ENCODE results near the gene RAPGEF3. TPM values are rescaled to one million over a fixed set of nuclear protein-coding genes. Genes with fewer than 3 reads are reported as not detected.

RAPGEF3 gene
- total and polyA plus RNA-seq, 2 of the 8 experiments (the other 6 are each of a cell fraction or from before 2014, with no cell fraction given), result 5.0 to 9.4 TPM

DNA sequence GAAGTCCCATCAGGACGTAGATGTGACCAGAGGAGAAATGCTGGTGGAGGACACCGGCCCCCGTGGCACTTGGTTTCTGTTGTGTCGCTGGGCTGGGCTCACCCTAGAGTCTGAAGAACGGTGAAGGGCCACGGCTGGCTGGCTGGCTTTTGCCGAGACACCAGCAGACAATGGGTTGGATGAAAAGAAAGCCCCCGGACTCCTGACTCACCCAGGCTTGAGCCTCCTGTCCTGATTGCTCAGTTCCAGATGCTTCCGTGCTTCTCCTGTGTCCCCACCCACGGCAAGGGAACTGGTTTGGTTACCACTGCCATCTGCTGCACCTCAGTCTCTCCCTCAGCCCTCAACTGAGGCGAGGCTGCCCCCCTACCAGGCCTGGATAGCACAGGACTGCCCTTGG, 23.0 kb downstream of the RAPGEF3 start:
- POLR2A ChIA-PET (ENCODE audit: partially characterized antibody), result interaction anchor here (0.9 to 3.2 kb wide), 8 partner anchors 11 to 107 kb away, joined by 3 to 10 read pairs (median 4); partner anchors contain the start of genes ENDOU and RAPGEF3
- Histone ChIP-seq H2BK15ac (ENCODE audit: low read length) (peak overlapping the region; percentile 8; the same call in 1 of the 2 replicates), H4K5ac (ENCODE audit: insufficient read length, low read depth, low read length) (no peak overlapping the region), H3K23ac (ENCODE audit: insufficient read length) (no peak overlapping the region), H3K23me2 (ENCODE audit: low read depth, low read length) (no peaks in the 10 kb centered on the region), H2AK5ac (ENCODE audit: low read depth, low read length) (peak overlapping the region; percentile 26; the same call in 1 of the 2 replicates), H3K27me3 (replicated peaks in 1 of 4; ENCODE audit: control insufficient read depth in 3 of 4, extremely low read depth in 1 of 4, insufficient read depth in 3 of 4, low read length in 3 of 4) (peaks cover 0 to 2% (median 0%) of the 10 kb centered on the region in 4 experiments; a peak in 1 of 7 replicates), H2BK120ac (replicated peaks; ENCODE audit: low read depth, low read length) (no peak overlapping the region), H3K18ac (ENCODE audit: extremely low read depth, low read length) (no peak overlapping the region; the same call in 1 of the 2 replicates), H3K9ac (replicated peaks in 1 of 4; ENCODE audit: extremely low read depth in 1 of 4, low read depth in 3 of 4, low read length in 3 of 4) (peak overlapping the region in 1 of 4 experiments; percentile 5; a peak in 1 of 7 replicates), H2BK20ac (ENCODE audit: low read length) (0 out of 2 replicates have a peak overlapping the region, but pooled peaks have one; percentile 8), H2AFZ (ENCODE audit: low read length) (no peak overlapping the region), H2BK12ac (ENCODE audit: low read depth, low read length) (0 out of 2 replicates have a peak overlapping the region, but pooled peaks have one; percentile 92), H3K79me2 (ENCODE audit: control insufficient read depth in 1 of 2, insufficient read depth in 2 of 2, low read length in 2 of 2) (no peaks in the 10 kb centered on the region), H3K56ac (replicated peaks; ENCODE audit: insufficient read length, low read depth, low read length) (no peak overlapping the region), H3K4me2 (ENCODE audit: insufficient read depth in 1 of 2, low read depth in 2 of 2, low read length in 2 of 2) (no peak overlapping the region; a peak in 1 of 4 replicates), H3K4ac (replicated peaks; ENCODE audit: insufficient read length, low read depth, low read length) (peak overlapping the region; percentile 44), H3K36me3 (ENCODE audit: control insufficient read depth in 2 of 4, insufficient read depth in 4 of 4, low read length in 3 of 4) (no peaks in the 10 kb centered on the region), H3K79me1 (ENCODE audit: low read depth, low read length) (no peaks in the 10 kb centered on the region), H3K4me3 (ENCODE audit: extremely low read depth in 1 of 4, insufficient read depth in 2 of 4, low read depth in 3 of 4, low read length in 4 of 4) (no peak overlapping the region), H3K27ac (ENCODE audit: low read depth, low read length) (no peak overlapping the region), H3K14ac (ENCODE audit: insufficient read length) (no peak overlapping the region), H4K20me1 (replicated peaks in 1 of 2; ENCODE audit: control insufficient read depth in 1 of 2, insufficient read depth in 2 of 2, low read length in 2 of 2) (no peaks in the 10 kb centered on the region), H2BK5ac (ENCODE audit: low read depth, low read length) (peak overlapping the region; percentile 85; the same call in 1 of the 2 replicates), H4K8ac (ENCODE audit: extremely low read depth, insufficient read depth, low read length) (peak overlapping the region; percentile 86; the same call in 1 of the 2 replicates), H3K9me3 (ENCODE audit: insufficient read depth in 2 of 2, low read depth in 1 of 2, low read length in 1 of 2) (no peaks in the 10 kb centered on the region), H3K4me1 (replicated peaks in 1 of 4; ENCODE audit: control insufficient read depth in 3 of 4, insufficient read depth in 4 of 4, low read length in 3 of 4) (peaks cover 3 to 19% (median 11%) of the 10 kb centered on the region in 4 experiments), H4K91ac (replicated peaks; ENCODE audit: insufficient read length, low read length) (peak overlapping the region; percentile 94)
- CTCF ChIA-PET (ENCODE audit: partially characterized antibody), result interaction anchor here (0.8 to 64.6 kb wide), 10 partner anchors 12 to 102 kb away, joined by 3 to 2442 read pairs (median 8); partner anchors contain the start of genes ENDOU, RAPGEF3 and SLC48A1
- FAIRE-seq (no peak), DNase-seq (ENCODE audit: low read depth in 1 of 2, low spot score in 2 of 2) (no peak)
- WGBS, 2 experiments (ENCODE audit: extremely low coverage in 1 of 2, insufficient coverage in 1 of 2, insufficient read length in 1 of 2, insufficient replicate concordance in 2 of 2, low coverage in 1 of 2, low lambda C conversion rate in 2 of 2, missing lambda C conversion rate in 1 of 2), result 84% methylated on average over 11 of the region's 11 CpGs; no CpG with 5 or more reads in 1 of the 2 experiments
- TF ChIP-seq POLR2AphosphoS5 (IDR thresholded peaks at IDR 0.05; ENCODE audit: low read depth, low read length) (no peak), EGR1 (IDR thresholded peaks at IDR 0.05; ENCODE audit: borderline replicate concordance, low read depth, low read length) (no peak), CREB1 (IDR thresholded peaks at IDR 0.05) (no peak), HDAC2 (IDR thresholded peaks at IDR 0.05; ENCODE audit: borderline replicate concordance in 1 of 2, low read depth in 2 of 2, low read length in 2 of 2) (no peak), CTBP2 (IDR thresholded peaks at IDR 0.05; ENCODE audit: borderline replicate concordance, insufficient read depth, insufficient read length, low read length) (no peak), POLR2A (IDR thresholded peaks at IDR 0.05; ENCODE audit: control extremely low read depth in 1 of 2, low read depth in 2 of 2, low read length in 2 of 2) (no peak), BRCA1 (IDR thresholded peaks at IDR 0.05; ENCODE audit: low read depth, low read length) (no peak), BCL11A (IDR thresholded peaks at IDR 0.05; ENCODE audit: low read depth in 2 of 2, low read length in 2 of 2) (no peak)
- TF ChIP-seq, protein P1, sequence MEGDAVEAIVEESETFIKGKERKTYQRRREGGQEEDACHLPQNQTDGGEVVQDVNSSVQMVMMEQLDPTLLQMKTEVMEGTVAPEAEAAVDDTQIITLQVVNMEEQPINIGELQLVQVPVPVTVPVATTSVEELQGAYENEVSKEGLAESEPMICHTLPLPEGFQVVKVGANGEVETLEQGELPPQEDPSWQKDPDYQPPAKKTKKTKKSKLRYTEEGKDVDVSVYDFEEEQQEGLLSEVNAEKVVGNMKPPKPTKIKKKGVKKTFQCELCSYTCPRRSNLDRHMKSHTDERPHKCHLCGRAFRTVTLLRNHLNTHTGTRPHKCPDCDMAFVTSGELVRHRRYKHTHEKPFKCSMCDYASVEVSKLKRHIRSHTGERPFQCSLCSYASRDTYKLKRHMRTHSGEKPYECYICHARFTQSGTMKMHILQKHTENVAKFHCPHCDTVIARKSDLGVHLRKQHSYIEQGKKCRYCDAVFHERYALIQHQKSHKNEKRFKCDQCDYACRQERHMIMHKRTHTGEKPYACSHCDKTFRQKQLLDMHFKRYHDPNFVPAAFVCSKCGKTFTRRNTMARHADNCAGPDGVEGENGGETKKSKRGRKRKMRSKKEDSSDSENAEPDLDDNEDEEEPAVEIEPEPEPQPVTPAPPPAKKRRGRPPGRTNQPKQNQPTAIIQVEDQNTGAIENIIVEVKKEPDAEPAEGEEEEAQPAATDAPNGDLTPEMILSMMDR (IDR thresholded peaks at IDR 0.05; ENCODE audit: control extremely low read depth in 1 of 3, insufficient read depth in 1 of 3, low read depth in 1 of 3, low read length in 3 of 3), result no peak

Measured in H1 (cell line).